ENCODE data around the gene FAM13C. TPM values are rescaled to one million over a fixed set of nuclear protein-coding genes. Genes with fewer than 3 reads are reported as not detected.

Gene FAM13C
- total and polyA plus RNA-seq, 9 of the 15 experiments (the other 6 are each of a cell fraction or from before 2014, with no cell fraction given), result not detected

DNA sequence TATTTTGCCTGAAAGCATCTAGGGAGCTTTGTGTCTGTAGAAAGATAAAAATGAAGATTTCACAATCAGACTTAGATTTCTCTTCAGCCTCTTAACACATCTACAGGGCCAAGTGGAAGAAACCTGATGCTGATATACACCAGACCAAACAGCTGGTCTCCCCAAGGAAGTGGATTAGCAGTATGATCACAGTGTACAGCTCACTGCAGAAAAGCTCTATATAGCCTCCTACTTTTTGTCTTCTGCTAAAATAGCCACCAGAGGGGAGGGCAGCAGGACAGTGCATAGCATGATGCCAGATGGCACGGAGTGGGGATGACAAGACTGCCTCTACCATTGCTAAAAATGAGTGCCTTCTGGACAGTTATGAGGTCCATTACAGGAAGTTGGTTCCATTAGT lies 16.0 kb downstream of the FAM13C start (continued):
- TF ChIP-seq, protein P1, sequence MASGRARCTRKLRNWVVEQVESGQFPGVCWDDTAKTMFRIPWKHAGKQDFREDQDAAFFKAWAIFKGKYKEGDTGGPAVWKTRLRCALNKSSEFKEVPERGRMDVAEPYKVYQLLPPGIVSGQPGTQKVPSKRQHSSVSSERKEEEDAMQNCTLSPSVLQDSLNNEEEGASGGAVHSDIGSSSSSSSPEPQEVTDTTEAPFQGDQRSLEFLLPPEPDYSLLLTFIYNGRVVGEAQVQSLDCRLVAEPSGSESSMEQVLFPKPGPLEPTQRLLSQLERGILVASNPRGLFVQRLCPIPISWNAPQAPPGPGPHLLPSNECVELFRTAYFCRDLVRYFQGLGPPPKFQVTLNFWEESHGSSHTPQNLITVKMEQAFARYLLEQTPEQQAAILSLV (tag; IDR thresholded peaks at IDR 0.05), result no peak
- TF ChIP-seq, protein P2, sequence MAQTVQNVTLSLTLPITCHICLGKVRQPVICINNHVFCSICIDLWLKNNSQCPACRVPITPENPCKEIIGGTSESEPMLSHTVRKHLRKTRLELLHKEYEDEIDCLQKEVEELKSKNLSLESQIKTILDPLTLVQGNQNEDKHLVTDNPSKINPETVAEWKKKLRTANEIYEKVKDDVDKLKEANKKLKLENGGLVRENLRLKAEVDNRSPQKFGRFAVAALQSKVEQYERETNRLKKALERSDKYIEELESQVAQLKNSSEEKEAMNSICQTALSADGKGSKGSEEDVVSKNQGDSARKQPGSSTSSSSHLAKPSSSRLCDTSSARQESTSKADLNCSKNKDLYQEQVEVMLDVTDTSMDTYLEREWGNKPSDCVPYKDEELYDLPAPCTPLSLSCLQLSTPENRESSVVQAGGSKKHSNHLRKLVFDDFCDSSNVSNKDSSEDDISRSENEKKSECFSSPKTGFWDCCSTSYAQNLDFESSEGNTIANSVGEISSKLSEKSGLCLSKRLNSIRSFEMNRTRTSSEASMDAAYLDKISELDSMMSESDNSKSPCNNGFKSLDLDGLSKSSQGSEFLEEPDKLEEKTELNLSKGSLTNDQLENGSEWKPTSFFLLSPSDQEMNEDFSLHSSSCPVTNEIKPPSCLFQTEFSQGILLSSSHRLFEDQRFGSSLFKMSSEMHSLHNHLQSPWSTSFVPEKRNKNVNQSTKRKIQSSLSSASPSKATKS (CRISPR knock-in tag; IDR thresholded peaks at IDR 0.05), result no peak
- TF ChIP-seq, protein P3, sequence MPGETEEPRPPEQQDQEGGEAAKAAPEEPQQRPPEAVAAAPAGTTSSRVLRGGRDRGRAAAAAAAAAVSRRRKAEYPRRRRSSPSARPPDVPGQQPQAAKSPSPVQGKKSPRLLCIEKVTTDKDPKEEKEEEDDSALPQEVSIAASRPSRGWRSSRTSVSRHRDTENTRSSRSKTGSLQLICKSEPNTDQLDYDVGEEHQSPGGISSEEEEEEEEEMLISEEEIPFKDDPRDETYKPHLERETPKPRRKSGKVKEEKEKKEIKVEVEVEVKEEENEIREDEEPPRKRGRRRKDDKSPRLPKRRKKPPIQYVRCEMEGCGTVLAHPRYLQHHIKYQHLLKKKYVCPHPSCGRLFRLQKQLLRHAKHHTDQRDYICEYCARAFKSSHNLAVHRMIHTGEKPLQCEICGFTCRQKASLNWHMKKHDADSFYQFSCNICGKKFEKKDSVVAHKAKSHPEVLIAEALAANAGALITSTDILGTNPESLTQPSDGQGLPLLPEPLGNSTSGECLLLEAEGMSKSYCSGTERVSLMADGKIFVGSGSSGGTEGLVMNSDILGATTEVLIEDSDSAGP (CRISPR knock-in tag; IDR thresholded peaks at IDR 0.05), result no peak

DNA sequence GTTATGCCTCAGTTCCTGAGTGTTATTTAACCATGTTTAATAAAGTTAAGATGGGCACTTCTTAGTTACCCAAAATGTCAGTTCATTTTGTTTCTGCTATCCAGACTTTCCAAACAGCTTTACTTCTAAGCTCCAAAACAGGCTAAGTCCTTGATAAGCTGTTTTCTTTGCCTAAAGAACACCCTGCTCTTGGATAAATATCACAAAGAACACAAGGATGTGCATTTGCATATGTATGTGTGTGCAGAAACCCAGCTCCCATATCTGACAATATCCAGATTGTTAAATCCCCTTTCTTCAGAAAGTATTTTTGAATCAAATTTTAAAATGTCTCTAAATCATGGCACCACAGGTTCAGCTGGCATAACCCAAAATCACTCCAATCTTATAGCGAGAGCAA lies 19.6 kb downstream of the FAM13C start:
- Histone ChIP-seq H3K27ac (ENCODE audit: extremely low read depth, low read depth, low read length) (no peak overlapping the region), H3K4me2 (ENCODE audit: insufficient read depth, low read length) (no peak overlapping the region), H2AFZ (ENCODE audit: low read depth, low read length) (no peak overlapping the region), H3K4me1 (replicated peaks in 1 of 2; ENCODE audit: control insufficient read depth in 2 of 2, insufficient read depth in 2 of 2, low read length in 2 of 2) (no peaks in the 10 kb centered on the region), H4K20me1 (replicated peaks; ENCODE audit: control insufficient read depth, insufficient read depth, low read length) (no peaks in the 10 kb centered on the region), H3K27me3 (ENCODE audit: control insufficient read depth in 2 of 2, insufficient read depth in 2 of 2, low read length in 2 of 2) (no peaks in the 10 kb centered on the region), H3K36me3 (ENCODE audit: control insufficient read depth, insufficient read depth, low read length) (no peaks in the 10 kb centered on the region), H3K9me3 (replicated peaks; ENCODE audit: control insufficient read depth, insufficient read depth, low read depth, low read length) (no peaks in the 10 kb centered on the region), H3K9ac (ENCODE audit: insufficient read depth in 1 of 2, low read depth in 2 of 2, low read length in 2 of 2) (no peak overlapping the region), H3K79me2 (ENCODE audit: control insufficient read depth, insufficient read depth, low read length) (no peaks in the 10 kb centered on the region), H3K4me3 (no peak overlapping the region), H3K9me1 (ENCODE audit: control insufficient read depth, insufficient read depth, low read length) (no peaks in the 10 kb centered on the region)
- in situ Hi-C loops (cut with MboI), result no loop called here
- ChIA-PET POLR2A (interaction anchor here (0.6 kb wide), 1 partner anchor 30 kb away, joined by 3 read pairs; no protein-coding TSS in a partner anchor), CTCF (ENCODE audit: low intra/inter-chr PET ratio) (no interaction called here)
- WGBS (ENCODE audit: insufficient coverage, low coverage, missing lambda C conversion rate), result 7% methylated on average over 1 of the region's 1 CpG
- intact Hi-C loops (cut with micrococcal nuclease), result no loop called here
- DNase-seq (ENCODE audit: extremely low read depth in 1 of 4, low spot score in 3 of 4) (no peak), ATAC-seq (no peak), FAIRE-seq (no peak)
- TF ChIP-seq NELFE (IDR thresholded peaks at IDR 0.05; ENCODE audit: insufficient read depth, insufficient read length) (no peak), MIER1 (IDR thresholded peaks at IDR 0.05; ENCODE audit: low read depth) (no peak), ZNF584 (CRISPR knock-in tag; IDR thresholded peaks at IDR 0.05; ENCODE audit: low read depth) (no peak), RBM14 (IDR thresholded peaks at IDR 0.05; ENCODE audit: borderline replicate concordance, insufficient read depth, low read depth, low read length) (no peak), ZNF699 (CRISPR knock-in tag; IDR thresholded peaks at IDR 0.05; ENCODE audit: insufficient replicate concordance) (no peak), ZKSCAN1 (IDR thresholded peaks at IDR 0.05; ENCODE audit: low read depth, low read length) (no peak)
- TF ChIP-seq, protein P4, sequence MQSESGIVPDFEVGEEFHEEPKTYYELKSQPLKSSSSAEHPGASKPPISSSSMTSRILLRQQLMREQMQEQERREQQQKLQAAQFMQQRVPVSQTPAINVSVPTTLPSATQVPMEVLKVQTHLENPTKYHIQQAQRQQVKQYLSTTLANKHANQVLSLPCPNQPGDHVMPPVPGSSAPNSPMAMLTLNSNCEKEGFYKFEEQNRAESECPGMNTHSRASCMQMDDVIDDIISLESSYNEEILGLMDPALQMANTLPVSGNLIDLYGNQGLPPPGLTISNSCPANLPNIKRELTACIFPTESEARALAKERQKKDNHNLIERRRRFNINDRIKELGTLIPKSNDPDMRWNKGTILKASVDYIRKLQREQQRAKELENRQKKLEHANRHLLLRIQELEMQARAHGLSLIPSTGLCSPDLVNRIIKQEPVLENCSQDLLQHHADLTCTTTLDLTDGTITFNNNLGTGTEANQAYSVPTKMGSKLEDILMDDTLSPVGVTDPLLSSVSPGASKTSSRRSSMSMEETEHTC (IDR thresholded peaks at IDR 0.05), result no peak
- BruUV-seq (replicated peaks), result no TSS peak
